SU-DHL-6 (cell line): ENCODE measurements around the gene KIDINS220.

Source experiments
- H2AFZ ChIP-seq: fragments of 200-600 bp; sonication (generic); 2 replicates; pipeline ENCODE4 v1.6.1; 2014; ENCODE audit warnings: low read depth, mild to moderate bottlenecking, moderate library complexity, mixed read lengths, antibody characterized with exemption, low read length; ENCODE audit not compliant: severe bottlenecking
- H3F3A ChIP-seq: fragments of 200-600 bp; shearing (Covaris generic); 2 replicates; pipeline ENCODE4 v1.6.0; 2016; ENCODE audit warnings: antibody characterized with exemption, mild to moderate bottlenecking; ENCODE audit not compliant: insufficient read depth
- H3K27ac ChIP-seq: fragments of 200-600 bp; sonication (generic); 2 replicates; pipeline ENCODE4 v1.5.1; 2016; ENCODE audit warnings: low read depth, mild to moderate bottlenecking, low read length, moderate library complexity, mixed read lengths
- H3K27me3 ChIP-seq: fragments of 200-600 bp; sonication (generic), shearing (Covaris generic); 2 replicates; pipeline ENCODE4 v1.6.0; 2014; ENCODE audit warnings: mild to moderate bottlenecking, low read length
- H3K36me3 ChIP-seq: fragments of 200-600 bp; sonication (generic); 2 replicates; pipeline ENCODE4 v1.6.1; 2014; ENCODE audit warnings: mild to moderate bottlenecking, low read length, mixed read lengths
- H3K4me2 ChIP-seq: fragments of 300-600, 200-600 bp; shearing (Covaris generic), sonication (generic); 2 replicates; pipeline ENCODE4 v1.6.0; 2014; ENCODE audit warnings: low read length, low read depth, mild to moderate bottlenecking; ENCODE audit not compliant: poor library complexity, severe bottlenecking
- H3K4me3 ChIP-seq: fragments of 200-600 bp; sonication (generic); 2 replicates; pipeline ENCODE4 v1.5.1; 2014; ENCODE audit warnings: antibody characterized with exemption, low read length, mild to moderate bottlenecking, mixed read lengths; ENCODE audit not compliant: insufficient read depth, poor library complexity, severe bottlenecking
- H3K79me2 ChIP-seq: fragments of 200-600 bp; sonication (generic); 2 replicates; pipeline ENCODE4 v1.6.1; 2014; ENCODE audit warnings: mild to moderate bottlenecking, low read length, moderate library complexity; ENCODE audit not compliant: insufficient read depth
- H3K9ac ChIP-seq: fragments of 200-600 bp; sonication (generic); 2 replicates; pipeline ENCODE4 v1.7.0; 2014; ENCODE audit warnings: mild to moderate bottlenecking, low read length
- H3K9me2 ChIP-seq: fragments of 200-600 bp; sonication (generic); replicated peaks from 2 replicates; pipeline ENCODE4 v1.6.1; 2014; ENCODE audit warnings: low read length; ENCODE audit not compliant: insufficient read depth
- H3K9me3 ChIP-seq: fragments of 200-600 bp; sonication (generic); 2 replicates; pipeline ENCODE4 v1.6.1; 2014; ENCODE audit warnings: low read length, mixed read lengths; ENCODE audit not compliant: insufficient read depth
- H4K20me1 ChIP-seq: fragments of 200-600 bp; sonication (generic); 2 replicates; pipeline ENCODE4 v1.6.1; 2014; ENCODE audit warnings: low read depth, mild to moderate bottlenecking, antibody characterized with exemption, low read length, moderate library complexity, mixed read lengths
- EZH2phosphoT487 ChIP-seq: fragments of 200-600 bp; sonication (generic), shearing (Covaris generic); conservative IDR thresholded peaks from 2 replicates; pipeline ENCODE4 v1.6.1; 2018; ENCODE audit warnings: mild to moderate bottlenecking, antibody characterized with exemption, low read length, moderate library complexity, mixed read lengths
- TF ChIP-seq, protein P1 (sequence below): fragments of 200-600 bp; sonication (generic); IDR thresholded peaks from one replicate; pipeline ENCODE4 v1.5.1; 2017; ENCODE audit warnings: antibody characterized with exemption, mild to moderate bottlenecking, low read length, moderate library complexity; ENCODE audit not compliant: insufficient read depth, poor library complexity, severe bottlenecking

The KIDINS220 gene

DNA sequence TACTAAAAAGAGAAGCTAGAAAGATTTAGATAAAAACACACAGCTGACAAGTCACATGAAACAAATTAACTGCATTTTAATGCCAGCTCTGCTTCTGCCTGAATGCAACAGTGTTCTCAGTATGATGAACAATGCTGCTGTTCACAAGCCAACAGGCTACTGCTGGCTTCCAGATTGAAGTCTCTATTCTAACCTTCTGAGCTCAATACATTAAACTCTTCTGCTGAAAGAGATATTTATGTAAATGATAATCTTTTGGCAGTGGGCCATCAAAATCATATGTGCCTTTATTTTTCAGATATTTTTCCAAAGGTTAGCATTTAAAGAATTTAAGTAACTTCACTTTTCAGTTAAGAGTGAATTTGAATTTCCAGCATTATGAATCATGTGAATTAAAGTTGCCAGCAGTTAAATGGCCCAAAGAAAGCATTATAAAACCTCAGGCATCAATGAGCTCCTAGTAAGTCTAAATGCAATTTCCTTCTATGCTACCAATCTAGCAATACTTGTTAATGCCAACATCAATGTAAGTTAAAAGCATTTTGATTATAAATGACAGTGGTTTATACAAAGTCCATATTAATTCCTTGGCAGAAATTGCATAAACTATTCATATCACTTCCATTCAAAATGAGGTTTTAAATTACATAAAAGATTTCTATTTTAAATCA is 83.2 kb downstream of the KIDINS220 start:
- Histone ChIP-seq H3K36me3 (no peaks in the 10 kb centered on the region), H3F3A (no peaks in the 10 kb centered on the region), H3K9me2 (no peaks in the 10 kb centered on the region), H3K4me2 (no peak overlapping the region), H3K9ac (no peak overlapping the region), H3K4me3 (no peak overlapping the region), H3K27ac (no peak overlapping the region), H4K20me1 (no peaks in the 10 kb centered on the region), H3K9me3 (no peaks in the 10 kb centered on the region), H3K27me3 (no peaks in the 10 kb centered on the region), H2AFZ (no peak overlapping the region), H3K79me2 (no peaks in the 10 kb centered on the region)
- TF ChIP-seq EZH2phosphoT487, result no peak
- TF ChIP-seq, protein P1, sequence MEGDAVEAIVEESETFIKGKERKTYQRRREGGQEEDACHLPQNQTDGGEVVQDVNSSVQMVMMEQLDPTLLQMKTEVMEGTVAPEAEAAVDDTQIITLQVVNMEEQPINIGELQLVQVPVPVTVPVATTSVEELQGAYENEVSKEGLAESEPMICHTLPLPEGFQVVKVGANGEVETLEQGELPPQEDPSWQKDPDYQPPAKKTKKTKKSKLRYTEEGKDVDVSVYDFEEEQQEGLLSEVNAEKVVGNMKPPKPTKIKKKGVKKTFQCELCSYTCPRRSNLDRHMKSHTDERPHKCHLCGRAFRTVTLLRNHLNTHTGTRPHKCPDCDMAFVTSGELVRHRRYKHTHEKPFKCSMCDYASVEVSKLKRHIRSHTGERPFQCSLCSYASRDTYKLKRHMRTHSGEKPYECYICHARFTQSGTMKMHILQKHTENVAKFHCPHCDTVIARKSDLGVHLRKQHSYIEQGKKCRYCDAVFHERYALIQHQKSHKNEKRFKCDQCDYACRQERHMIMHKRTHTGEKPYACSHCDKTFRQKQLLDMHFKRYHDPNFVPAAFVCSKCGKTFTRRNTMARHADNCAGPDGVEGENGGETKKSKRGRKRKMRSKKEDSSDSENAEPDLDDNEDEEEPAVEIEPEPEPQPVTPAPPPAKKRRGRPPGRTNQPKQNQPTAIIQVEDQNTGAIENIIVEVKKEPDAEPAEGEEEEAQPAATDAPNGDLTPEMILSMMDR, result no peak

DNA sequence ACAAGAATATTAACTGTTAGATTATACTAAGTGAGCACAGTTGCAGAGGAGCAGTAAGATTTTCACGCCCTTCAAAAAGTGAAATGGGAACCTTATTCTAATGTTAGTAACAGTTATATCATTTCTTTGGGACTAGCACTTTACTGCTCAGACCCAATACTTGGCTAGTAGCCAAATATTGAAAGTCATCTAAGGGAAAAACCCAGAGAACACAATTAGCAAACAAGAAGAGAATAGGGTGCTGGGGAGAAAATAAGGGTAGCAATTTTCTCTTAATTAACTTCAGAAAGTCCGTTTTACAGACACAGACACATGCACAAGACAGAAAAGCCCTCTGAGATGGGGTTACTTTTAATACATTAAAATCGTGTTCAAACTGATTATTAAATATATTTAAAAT is 83.8 kb downstream of the KIDINS220 start:
- no peaks in the 10 kb centered on the region for H4K20me1 ChIP-seq
- H3K27ac ChIP-seq, result no peak overlapping the region
- no peaks in the 10 kb centered on the region for H3F3A ChIP-seq
- no peak for TF ChIP-seq EZH2phosphoT487
- TF ChIP-seq, protein P1, result no peak
- H3K79me2 ChIP-seq, result no peaks in the 10 kb centered on the region
- no peak overlapping the region for H2AFZ ChIP-seq
- H3K9me2 ChIP-seq, result no peaks in the 10 kb centered on the region
- H3K4me3 ChIP-seq, result no peak overlapping the region
- no peaks in the 10 kb centered on the region for H3K9me3 ChIP-seq
- H3K4me2 ChIP-seq, result no peak overlapping the region
- H3K27me3 ChIP-seq, result no peaks in the 10 kb centered on the region
- H3K36me3 ChIP-seq, result no peaks in the 10 kb centered on the region
- H3K9ac ChIP-seq, result no peak overlapping the region

DNA sequence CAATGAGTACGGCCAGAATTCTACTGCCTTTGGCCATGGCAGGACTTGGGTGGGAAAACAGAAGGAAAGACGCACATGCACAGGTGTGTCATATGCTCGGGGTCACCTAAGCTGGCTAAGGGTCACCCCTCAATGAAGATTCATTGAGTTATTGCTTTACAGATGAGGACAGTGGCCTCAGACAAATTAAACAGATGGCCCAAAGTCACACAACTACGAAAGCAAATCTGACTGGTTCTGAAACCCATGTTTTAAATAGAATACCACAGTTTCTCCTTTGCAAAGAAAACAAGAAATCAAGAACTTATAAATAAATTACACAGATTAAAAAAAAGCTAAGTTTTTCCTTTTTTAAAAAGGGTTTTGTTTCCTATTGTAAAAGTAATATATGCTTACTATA is 85.0 kb downstream of the KIDINS220 start:
- H3F3A ChIP-seq, result no peaks in the 10 kb centered on the region
- no peaks in the 10 kb centered on the region for H3K9me3 ChIP-seq
- no peak overlapping the region for H3K9ac ChIP-seq
- no peak overlapping the region for H3K27ac ChIP-seq
- H4K20me1 ChIP-seq, result no peaks in the 10 kb centered on the region
- no peaks in the 10 kb centered on the region for H3K9me2 ChIP-seq
- no peak for TF ChIP-seq EZH2phosphoT487
- TF ChIP-seq, protein P1, result no peak
- H3K27me3 ChIP-seq, result no peaks in the 10 kb centered on the region
- no peaks in the 10 kb centered on the region for H3K79me2 ChIP-seq
- H3K36me3 ChIP-seq, result no peaks in the 10 kb centered on the region; the same call in 1 of the 2 replicates
- H2AFZ ChIP-seq, result no peak overlapping the region
- H3K4me2 ChIP-seq, result no peak overlapping the region
- H3K4me3 ChIP-seq, result no peak overlapping the region
